SKM-1 treated with dmso at 0.1 percent for 144 hours (cell line): ENCODE measurements around the gene ATXN1.
"Not testable (repeated sequence)": the region's sequence is repeated elsewhere in the genome, so short reads cannot be mapped to it uniquely, and the experiment has no call there.

Experiments
- DNase-seq: peaks from one replicate; lab custom pipeline; 2025; ENCODE audit not compliant: unreplicated experiment; lab: John Stamatoyannopoulos, UW

Gene ATXN1

GRCh38 chr6:16548121-16548520 lies 213.1 kb downstream of the ATXN1 start:
- no peak for DNase-seq

DNA sequence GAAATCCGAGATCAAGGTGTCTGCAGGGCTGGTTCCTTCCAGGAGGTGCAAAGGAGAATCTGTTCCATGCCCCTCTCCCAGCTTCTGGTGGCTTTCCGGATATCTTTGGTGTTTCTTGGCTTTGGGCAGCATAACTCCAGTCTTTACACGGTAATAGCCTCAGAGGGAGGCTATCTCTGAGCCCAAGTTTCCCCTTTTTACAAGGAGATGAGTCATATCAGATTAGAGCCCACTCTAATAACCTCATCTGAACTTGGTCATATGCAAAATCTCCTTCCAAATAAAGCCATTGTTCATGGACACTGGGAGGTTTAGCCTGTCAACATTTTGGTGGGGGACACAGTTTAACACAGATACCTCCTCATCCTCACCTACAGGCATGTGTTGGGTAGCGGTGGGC lies 213.7 kb downstream of the ATXN1 start:
- no peak for DNase-seq

DNA sequence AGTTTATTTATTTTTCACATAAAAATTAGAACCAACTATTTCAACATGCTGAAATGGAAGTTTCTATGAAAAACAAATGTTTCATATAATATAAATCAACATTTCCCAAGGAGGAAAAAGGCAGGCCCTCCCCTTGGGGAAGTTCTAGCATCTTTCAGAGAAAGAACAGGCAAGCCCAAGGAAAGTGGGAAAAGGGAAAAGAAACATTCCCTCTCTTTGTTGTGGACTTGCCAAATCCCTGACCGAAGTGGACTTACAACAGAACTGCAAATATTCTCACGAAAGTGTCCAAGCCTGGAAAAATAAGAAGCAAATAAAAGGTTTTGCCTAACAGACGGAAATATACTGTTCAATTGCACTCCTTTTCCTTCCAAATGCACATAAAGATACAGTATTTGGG lies 214.4 kb downstream of the ATXN1 start:
- DNase-seq = no peak

GRCh38 chr6:16545382-16545781 lies 215.9 kb downstream of the ATXN1 start:
- no peak for DNase-seq

DNA sequence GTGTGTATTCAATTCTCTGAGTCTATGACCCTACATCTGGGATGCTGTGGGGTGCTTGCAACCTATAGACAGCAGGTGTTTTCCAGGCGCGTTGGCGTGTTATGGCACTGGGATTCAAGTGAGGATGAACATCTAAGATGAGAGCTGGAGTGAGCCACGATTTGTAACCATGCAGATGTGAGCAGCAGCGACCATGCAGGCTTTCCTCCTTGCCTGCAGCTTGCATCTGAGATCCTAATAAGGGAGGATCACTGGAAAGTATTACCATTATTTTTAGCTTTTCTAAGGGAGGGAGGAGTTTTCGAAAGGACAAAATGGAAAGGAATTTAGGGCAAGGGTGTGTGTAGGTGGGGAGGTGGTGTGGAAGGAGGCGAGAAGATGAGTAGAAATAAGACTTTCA lies 216.7 kb downstream of the ATXN1 start:
- DNase-seq = no peak

GRCh38 chr6:16544006-16544405 lies 217.3 kb downstream of the ATXN1 start:
- no peak for DNase-seq

GRCh38 chr6:16543521-16543920 lies 217.7 kb downstream of the ATXN1 start:
- no peak for DNase-seq

DNA sequence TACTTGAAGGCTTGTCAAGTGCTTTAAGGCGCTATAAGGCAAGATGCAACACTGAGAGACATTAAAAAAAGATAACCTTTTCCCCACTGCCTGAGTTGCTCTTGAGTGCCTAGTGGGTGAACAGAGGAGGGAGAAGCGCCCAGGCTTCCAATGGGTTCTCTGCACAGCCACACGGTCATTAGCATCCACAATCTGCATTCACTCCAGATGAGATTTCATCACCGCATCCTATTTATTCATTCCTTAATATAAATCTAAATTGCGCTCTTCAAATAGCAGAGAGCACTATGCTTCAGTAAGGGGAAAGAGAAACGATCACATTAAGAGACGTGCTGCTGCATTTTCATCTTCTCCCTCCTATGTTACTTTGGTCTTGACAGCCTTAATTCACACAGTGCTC lies 219.2 kb downstream of the ATXN1 start:
- DNase-seq = no peak

GRCh38 chr6:16540804-16541752 lies 220.2 kb downstream of the ATXN1 start:
- no peak for DNase-seq

DNA sequence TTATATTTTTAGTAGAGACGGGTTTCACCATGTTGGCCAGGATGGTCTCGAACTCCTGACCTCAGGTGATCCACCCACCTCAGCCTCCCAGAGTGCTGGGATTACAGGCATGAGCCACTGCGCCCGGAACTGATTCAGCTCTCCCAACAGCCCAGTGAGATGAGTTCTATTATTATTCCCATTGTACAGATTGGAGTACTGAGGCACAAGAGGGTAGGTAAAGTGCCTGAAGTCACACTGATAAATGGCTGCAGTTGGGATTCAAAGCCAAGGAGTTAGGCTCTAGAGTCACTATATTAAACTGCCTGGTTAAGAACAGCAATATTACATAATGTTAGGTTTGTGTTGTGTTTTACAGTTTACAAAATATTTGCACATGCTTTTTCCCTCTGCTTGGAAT lies 220.9 kb downstream of the ATXN1 start:
- DNase-seq = not testable (repeated sequence)

- DNase-seq = no peak
Observed at GRCh38 chr6:16539086-16539931, 222.0 kb downstream of the ATXN1 start.

GRCh38 chr6:16535564-16535963 lies 225.7 kb downstream of the ATXN1 start:
- no peak for DNase-seq

DNA sequence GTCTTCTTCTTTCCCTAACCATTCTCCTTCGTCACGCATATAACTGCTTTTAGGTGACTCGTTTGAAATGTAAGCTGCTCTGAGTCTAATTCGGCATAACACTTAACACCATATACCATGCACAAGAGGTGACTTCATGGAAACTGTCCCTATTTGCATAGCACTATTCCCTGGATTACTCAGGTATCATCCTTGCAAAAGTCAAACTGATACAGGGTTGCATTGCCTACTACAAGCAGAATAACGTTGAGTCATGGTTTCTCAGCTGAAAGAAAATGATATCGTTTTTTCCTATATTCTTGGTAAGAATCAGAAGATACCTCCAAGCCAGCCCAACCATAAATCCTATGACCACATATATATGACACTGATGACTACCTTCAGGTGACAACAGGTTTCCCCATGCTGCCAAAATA lies 227.5 kb downstream of the ATXN1 start:
- no peak for DNase-seq

DNA sequence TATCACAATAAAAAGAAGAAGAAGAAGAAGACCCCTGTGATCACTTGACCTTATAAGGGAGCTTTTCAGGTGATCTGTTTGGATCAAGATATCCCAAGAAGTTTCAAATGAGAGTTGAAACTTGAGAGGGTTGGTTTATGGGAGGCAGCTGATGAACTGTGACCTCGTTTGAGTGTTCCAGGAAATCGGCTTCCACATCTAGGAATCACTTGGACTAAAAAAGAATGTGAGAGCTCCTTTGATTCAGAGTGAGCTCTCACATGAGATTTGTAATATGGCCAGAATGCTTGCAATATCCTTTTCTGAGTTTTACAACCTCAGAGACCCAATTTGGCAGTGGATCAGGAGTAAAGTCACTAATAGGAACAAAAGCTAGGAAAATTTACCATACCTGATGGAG lies 228.1 kb downstream of the ATXN1 start:
- DNase-seq = no peak

- no peak for DNase-seq
Observed at GRCh38 chr6:16527691-16528090, 233.6 kb downstream of the ATXN1 start.

GRCh38 chr6:16524380-16524707 lies 236.9 kb downstream of the ATXN1 start:
- no peak for DNase-seq

- no peak for DNase-seq
Observed at GRCh38 chr6:16523606-16524379, 237.5 kb downstream of the ATXN1 start.

DNA sequence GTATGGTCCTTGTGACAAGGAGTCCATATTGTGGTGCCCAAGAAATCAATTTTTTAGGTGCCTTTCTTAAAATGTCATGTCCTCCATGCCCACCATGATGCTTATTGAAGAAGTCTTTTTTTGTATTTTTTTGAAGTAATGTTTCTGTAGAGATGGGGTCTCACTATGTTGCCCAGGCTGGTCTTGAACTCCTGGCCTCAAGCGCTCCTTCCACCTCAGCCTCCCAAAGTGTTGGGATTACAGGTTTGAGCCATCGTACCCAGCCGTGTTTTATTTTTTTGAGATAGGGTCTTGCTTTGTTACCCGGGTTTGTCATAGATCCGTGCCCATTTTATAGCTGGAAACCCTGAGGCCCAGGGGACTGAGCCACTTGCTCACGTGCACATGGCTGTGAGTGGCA lies 238.3 kb downstream of the ATXN1 start:
- DNase-seq = no peak

DNA sequence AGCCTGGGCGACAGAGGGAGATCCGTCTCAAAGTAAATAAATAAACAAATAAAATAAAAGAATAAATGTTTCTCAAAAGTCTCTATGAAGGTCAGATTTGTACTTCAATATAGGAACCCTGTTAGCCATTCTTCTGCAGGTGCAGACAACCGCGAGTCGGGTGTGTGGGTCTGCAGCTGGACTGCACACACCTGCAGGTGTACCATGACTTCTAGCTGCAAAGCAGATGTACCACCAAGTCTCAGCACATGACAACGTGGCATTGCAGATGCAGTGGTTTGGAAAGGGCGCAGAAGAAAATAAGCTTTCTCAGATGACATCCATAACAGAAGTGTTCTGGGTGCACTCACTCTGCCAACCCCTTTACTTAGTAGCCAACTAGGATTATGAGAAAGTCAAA lies 239.7 kb downstream of the ATXN1 start:
- no peak for DNase-seq

GRCh38 chr6:16519265-16520242 lies 241.7 kb downstream of the ATXN1 start:
- no peak for DNase-seq
